HEK293 (cell line): Measurements from ENCODE around the gene MYADML2.

Source experiments
- CTCF ChIA-PET: fragments of 350-600 bp; formaldehyde crosslinking; extraction: SDS; loops from one replicate; lab custom pipeline; 2021; ENCODE audit warnings: antibody characterized with exemption; lab: Yijun Ruan, JAX
- POLR2A ChIA-PET: fragments of 300-600 bp; formaldehyde crosslinking; extraction: SDS; loops from one replicate; lab custom pipeline; 2020; ENCODE audit warnings: antibody characterized with exemption, inconsistent platforms; lab: Yijun Ruan, JAX
- H3K27ac ChIP-seq: fragments of 200-500 bp; sonication (Bioruptor generic); 2 replicates; pipeline ENCODE4 v1.5.1; 2014; ENCODE audit warnings: low read depth, low read length, control low read depth, inconsistent platforms; ENCODE audit errors: extremely low read depth
- H3K36me3 ChIP-seq, 2 experiments: fragments of 200-500 bp in 1 of 2; sonication (Bioruptor generic) in 1 of 2; 1 replicate in 1 of 2; 2 replicates in 1 of 2; pipeline ENCODE4 v1.5.1; 2014 to 2017; ENCODE audit warnings: inconsistent platforms in 2 of 2, low read length in 2 of 2; ENCODE audit not compliant: control insufficient read depth in 2 of 2, insufficient read depth in 1 of 2
- H3K4me1 ChIP-seq: fragments of 200-500 bp; sonication (Bioruptor generic); 2 replicates; pipeline ENCODE4 v1.5.1; 2014; ENCODE audit warnings: mild to moderate bottlenecking, low read length, inconsistent platforms; ENCODE audit not compliant: control insufficient read depth, insufficient read depth
- H3K4me3 ChIP-seq: 2 replicates; pipeline ENCODE4 v1.5.1; 2011; ENCODE audit warnings: low read depth, mild to moderate bottlenecking, control low read depth, low read length, moderate library complexity
- H3K9me3 ChIP-seq: fragments of 200-500 bp; sonication (Bioruptor generic); 2 replicates; pipeline ENCODE4 v1.5.1; 2014; ENCODE audit warnings: low read depth, low read length, inconsistent platforms; ENCODE audit not compliant: control insufficient read depth, insufficient read depth
- BCL6B ChIP-seq: fragments of 450-650 bp; formaldehyde crosslinking; IDR thresholded peaks from 2 replicates; pipeline ENCODE4 v1.5.1; 2017; ENCODE audit warnings: missing biosample characterization, missing genetic modification characterization
- FEZF1 ChIP-seq: fragments of 450-650 bp; formaldehyde crosslinking; IDR thresholded peaks from 2 replicates; pipeline ENCODE4 v1.5.1; 2016; ENCODE audit warnings: missing biosample characterization, missing genetic modification characterization
- GLI2 ChIP-seq: fragments of 450-650 bp; formaldehyde crosslinking; IDR thresholded peaks from 2 replicates; pipeline ENCODE4; 2017; ENCODE audit warnings: missing biosample characterization, missing genetic modification characterization, low read depth, borderline replicate concordance
- HOXC10 ChIP-seq: sonication (generic); formaldehyde crosslinking; IDR thresholded peaks from 2 replicates; pipeline ENCODE4 v1.8.1; 2023; ENCODE audit warnings: mild to moderate bottlenecking, missing genetic modification reagents
- INSM2 ChIP-seq: fragments of 450-650 bp; formaldehyde crosslinking; IDR thresholded peaks from 2 replicates; pipeline ENCODE4 v1.5.1; 2016; ENCODE audit warnings: missing biosample characterization, missing genetic modification characterization
- KLF1 ChIP-seq: fragments of 450-650 bp; formaldehyde crosslinking; IDR thresholded peaks from 2 replicates; pipeline ENCODE4 v1.5.1; 2016; ENCODE audit warnings: missing biosample characterization, missing genetic modification characterization
- KLF10 ChIP-seq: fragments of 450-650 bp; IDR thresholded peaks from 2 replicates; pipeline ENCODE4 v1.5.1; 2018; ENCODE audit warnings: missing biosample characterization, mild to moderate bottlenecking, missing genetic modification characterization
- ZBTB17 ChIP-seq: fragments of 450-650 bp; formaldehyde crosslinking; IDR thresholded peaks from 2 replicates; pipeline ENCODE4 v1.5.1; 2016; ENCODE audit warnings: missing biosample characterization, missing genetic modification characterization
- ZBTB48 ChIP-seq: fragments of 450-650 bp; formaldehyde crosslinking; IDR thresholded peaks from 2 replicates; pipeline ENCODE4 v1.5.1; 2016; ENCODE audit warnings: missing biosample characterization, missing genetic modification characterization
- ZFP69B ChIP-seq: fragments of 450-650 bp; formaldehyde crosslinking; IDR thresholded peaks from 2 replicates; pipeline ENCODE4 v1.5.1; 2016; ENCODE audit warnings: missing biosample characterization, missing genetic modification characterization
- ZNF223 ChIP-seq: fragments of 450-650 bp; formaldehyde crosslinking; IDR thresholded peaks from 2 replicates; pipeline ENCODE4 v1.5.1; 2016; ENCODE audit warnings: missing biosample characterization, missing genetic modification characterization
- ZNF23 ChIP-seq: fragments of 450-650 bp; formaldehyde crosslinking; IDR thresholded peaks from 2 replicates; pipeline ENCODE4 v1.5.1; 2016; ENCODE audit warnings: missing biosample characterization, missing genetic modification characterization, borderline replicate concordance
- ZNF292 ChIP-seq: fragments of 450-650 bp; formaldehyde crosslinking; IDR thresholded peaks from 2 replicates; pipeline ENCODE4 v1.5.1; 2016; ENCODE audit warnings: low read depth, missing biosample characterization, missing genetic modification characterization, borderline replicate concordance
- ZNF335 ChIP-seq: fragments of 450-650 bp; formaldehyde crosslinking; conservative IDR thresholded peaks from 2 replicates; pipeline ENCODE4 v1.5.1; 2016; ENCODE audit warnings: missing biosample characterization, missing genetic modification characterization
- ZNF398 ChIP-seq: fragments of 450-650 bp; formaldehyde crosslinking; IDR thresholded peaks from 2 replicates; pipeline ENCODE4 v1.5.1; 2017; ENCODE audit warnings: missing biosample characterization, missing genetic modification characterization
- ZNF518A ChIP-seq: fragments of 450-650 bp; formaldehyde crosslinking; conservative IDR thresholded peaks from 2 replicates; pipeline ENCODE4 v1.5.1; 2016; ENCODE audit warnings: low read depth, missing biosample characterization, missing genetic modification characterization
- ZNF521 ChIP-seq: fragments of 450-650 bp; formaldehyde crosslinking; IDR thresholded peaks from 2 replicates; pipeline ENCODE4 v1.5.1; 2017; ENCODE audit warnings: missing biosample characterization, mild to moderate bottlenecking, missing genetic modification characterization
- ZNF558 ChIP-seq: fragments of 450-650 bp; formaldehyde crosslinking; IDR thresholded peaks from 2 replicates; pipeline ENCODE4 v1.5.1; 2016; ENCODE audit warnings: missing biosample characterization, missing genetic modification characterization
- ZNF623 ChIP-seq: fragments of 450-650 bp; formaldehyde crosslinking; IDR thresholded peaks from 2 replicates; pipeline ENCODE4 v1.5.1; 2016; ENCODE audit warnings: missing biosample characterization, missing genetic modification characterization
- ZNF704 ChIP-seq: fragments of 450-650 bp; formaldehyde crosslinking; IDR thresholded peaks from 2 replicates; pipeline ENCODE4 v1.5.1; 2016; ENCODE audit warnings: missing biosample characterization, missing genetic modification characterization
- ZNF707 ChIP-seq: fragments of 450-650 bp; formaldehyde crosslinking; IDR thresholded peaks from 2 replicates; pipeline ENCODE4 v1.5.1; 2016; ENCODE audit warnings: missing biosample characterization, missing genetic modification characterization
- ZNF776 ChIP-seq: fragments of 450-650 bp; formaldehyde crosslinking; IDR thresholded peaks from 2 replicates; pipeline ENCODE4 v1.5.0; 2017; ENCODE audit warnings: missing biosample characterization, missing genetic modification characterization, borderline replicate concordance
- ZNF777 ChIP-seq: fragments of 450-650 bp; formaldehyde crosslinking; IDR thresholded peaks from 2 replicates; pipeline ENCODE4 v1.5.1; 2017; ENCODE audit warnings: missing biosample characterization, missing genetic modification characterization, borderline replicate concordance
- ZSCAN18 ChIP-seq: fragments of 450-650 bp; formaldehyde crosslinking; IDR thresholded peaks from 2 replicates; pipeline ENCODE4 v1.5.1; 2016; ENCODE audit warnings: missing biosample characterization, missing genetic modification characterization

The MYADML2 gene

GRCh38 chr17:81912441-81913309, 34.4 kb downstream of the MYADML2 start:
- Histone ChIP-seq H3K27ac (no peak overlapping the region), H3K4me1 (peaks cover 10% of the 10 kb centered on the region), H3K4me3 (no peak overlapping the region), H3K9me3 (no peaks in the 10 kb centered on the region), H3K36me3 (peaks cover 0 to 61% of the 10 kb centered on the region in 2 experiments; a peak in 1 of 3 replicates)
- CTCF ChIA-PET: interaction anchor here (0.7 to 1.9 kb wide), 5 partner anchors 12 to 107 kb away, joined by 3 to 8 read pairs (median 3); no protein-coding TSS in a partner anchor
- POLR2A ChIA-PET: interaction anchor here (0.5 to 2.0 kb wide), 10 partner anchors 9 to 209 kb away, joined by 3 to 10 read pairs (median 3); partner anchors contain the start of genes MAFG and MRPL12
- TF ChIP-seq BCL6B (tag by site-specific recombination) (no peak), HOXC10 (CRISPR knock-in tag) (no peak), ZNF558 (tag by site-specific recombination) (no peak), ZNF292 (tag by site-specific recombination) (no peak), ZNF518A (tag by site-specific recombination) (no peak), ZNF623 (peak; percentile 28; the same call in 1 of the 2 replicates), ZNF707 (tag by site-specific recombination) (no peak), ZBTB17 (tag by site-specific recombination) (no peak), INSM2 (tag by site-specific recombination) (no peak), KLF10 (tag by site-specific recombination) (peak; percentile 68; the same call in 1 of the 2 replicates), ZFP69B (tag by site-specific recombination) (peak; percentile 94), GLI2 (no peak), ZBTB48 (tag by site-specific recombination) (peak; percentile 34; the same call in 1 of the 2 replicates), ZNF776 (tag by site-specific recombination) (no peak), FEZF1 (tag by site-specific recombination) (no peak), ZSCAN18 (no peak), ZNF23 (tag by site-specific recombination) (no peak), ZNF335 (no peak), ZNF704 (tag by site-specific recombination) (no peak), KLF1 (tag by site-specific recombination) (peak; percentile 86), ZNF223 (tag by site-specific recombination) (no peak), ZNF777 (tag by site-specific recombination) (no peak), ZNF521 (tag by site-specific recombination) (no peak), ZNF398 (tag by site-specific recombination) (no peak)
